Liver (tissue), 9 donors: ENCODE data around the gene PLA2G4F. TPM values are rescaled to one million over a fixed set of nuclear protein-coding genes. Genes with fewer than 3 reads are reported as not detected.

ENCODE experiments used
- DNase-seq: peaks from one replicate; pipeline ENCODE4 v3.0.0-alpha.2; 2017; ENCODE audit warnings: low spot score
- H3K27ac ChIP-seq, 2 donors: one replicate each; pipeline ENCODE4 v1.7.0; 2013; ENCODE audit warnings: inconsistent platforms in 2 of 2, low read length in 2 of 2, control low read depth in 1 of 2, low read depth in 1 of 2, mild to moderate bottlenecking in 1 of 2
- H3K27me3 ChIP-seq, 4 donors: one replicate each; pipeline versions ENCODE4 v1.6.1 to v1.7.0; 2013; ENCODE audit warnings: low read length in 3 of 4, inconsistent platforms in 1 of 4, mild to moderate bottlenecking in 1 of 4, moderate library complexity in 1 of 4; ENCODE audit not compliant: control insufficient read depth in 4 of 4, insufficient read depth in 4 of 4
- H3K36me3 ChIP-seq, 4 donors: one replicate each; pipeline versions ENCODE4 v1.6.1 to v1.7.0; 2013; ENCODE audit warnings: low read length in 3 of 4, mild to moderate bottlenecking in 3 of 4, low read depth in 1 of 4, moderate library complexity in 1 of 4; ENCODE audit not compliant: control insufficient read depth in 4 of 4, insufficient read depth in 3 of 4
- H3K4me1 ChIP-seq, 4 donors: one replicate each; pipeline versions ENCODE4 v1.6.1 to v1.7.0; 2013; ENCODE audit warnings: low read length in 3 of 4, mild to moderate bottlenecking in 3 of 4, moderate library complexity in 1 of 4; ENCODE audit not compliant: control insufficient read depth in 4 of 4, insufficient read depth in 4 of 4
- H3K4me3 ChIP-seq, 3 donors: one replicate each; pipeline versions ENCODE4 v1.6.1 to v1.7.0; 2013; ENCODE audit warnings: low read length in 3 of 3, control low read depth in 1 of 3, low read depth in 1 of 3, mild to moderate bottlenecking in 1 of 3
- H3K9ac ChIP-seq, 2 donors: one replicate each; pipeline ENCODE4 v1.7.0; 2013; ENCODE audit warnings: low read length in 2 of 2, mild to moderate bottlenecking in 2 of 2, moderate library complexity in 2 of 2, control low read depth in 1 of 2, low read depth in 1 of 2
- H3K9me3 ChIP-seq, 4 donors: one replicate each; pipeline versions ENCODE4 v1.6.1 to v1.7.0; 2013; ENCODE audit warnings: low read length in 3 of 4; ENCODE audit not compliant: control insufficient read depth in 4 of 4
- CTCF ChIP-seq: fragments of 150-350 bp; IDR thresholded peaks from 2 replicates; pipeline ENCODE4 v1.5.1; 2017; ENCODE audit warnings: improper control_type of control experiment, low read depth, low read length; ENCODE audit not compliant: missing input control
- EGR1 ChIP-seq, 2 donors: IDR thresholded peaks; 2 replicates each; pipeline ENCODE4 v1.6.1; 2016 to 2018; ENCODE audit warnings: antibody characterized with exemption in 2 of 2, low read depth in 2 of 2
- FOXA2 ChIP-seq: IDR thresholded peaks from 2 replicates; pipeline ENCODE4 v1.6.1; 2016; ENCODE audit warnings: antibody characterized with exemption
- HNF4A ChIP-seq, 2 donors: conservative IDR thresholded peaks; 2 replicates each; pipeline ENCODE4 v1.6.1; 2016; ENCODE audit warnings: antibody characterized with exemption in 2 of 2, mild to moderate bottlenecking in 2 of 2
- HNF4G ChIP-seq: IDR thresholded peaks from 2 replicates; pipeline ENCODE4 v1.6.1; 2016; ENCODE audit warnings: antibody characterized with exemption
- MAX ChIP-seq: IDR thresholded peaks from 2 replicates; pipeline ENCODE4 v1.6.1; 2016; ENCODE audit warnings: antibody characterized with exemption
- NR2F2 ChIP-seq: IDR thresholded peaks from 2 replicates; pipeline ENCODE4 v1.6.1; 2016; ENCODE audit warnings: antibody characterized with exemption
- RAD21 ChIP-seq, 2 donors: IDR thresholded peaks; 2 replicates each; pipeline ENCODE4 v1.6.1; 2016; ENCODE audit warnings: antibody characterized with exemption in 2 of 2, mild to moderate bottlenecking in 2 of 2
- REST ChIP-seq: IDR thresholded peaks from 2 replicates; pipeline ENCODE4 v1.6.1; 2016; ENCODE audit warnings: antibody characterized with exemption, mild to moderate bottlenecking
- RXRA ChIP-seq, 2 donors: IDR thresholded peaks; 2 replicates each; pipeline ENCODE4 v1.6.1; 2017 to 2018; ENCODE audit warnings: antibody characterized with exemption in 2 of 2, mild to moderate bottlenecking in 1 of 2
- SP1 ChIP-seq: IDR thresholded peaks from 2 replicates; pipeline ENCODE4 v1.6.1; 2018; ENCODE audit warnings: antibody characterized with exemption, mild to moderate bottlenecking
- TAF1 ChIP-seq: conservative IDR thresholded peaks from 2 replicates; pipeline ENCODE4 v1.6.1; 2016; ENCODE audit warnings: antibody characterized with exemption, mild to moderate bottlenecking
- YY1 ChIP-seq: IDR thresholded peaks from 2 replicates; pipeline ENCODE4 v1.6.1; 2016; ENCODE audit warnings: antibody characterized with exemption, mild to moderate bottlenecking
- ZBTB33 ChIP-seq: IDR thresholded peaks from 2 replicates; pipeline ENCODE4 v1.6.1; 2016; ENCODE audit warnings: antibody characterized with exemption
- WGBS: extraction: QIAGEN DNeasy Blood & Tissue Kit; methylation state at CpG from one replicate; pipeline ENCODE4 v1.1.7; 2013; 5-methylcytosine and 5-hydroxymethylcytosine counted together
- polyA plus RNA-seq, 2 donors: library from polyadenylated mRNA; stranded (reverse) in 1 of 2; unstranded in 1 of 2; fragments of 200-250 nt in 1 of 2; fragments of >200 nt in 1 of 2; fragmentation: Nextera tagmentation in 1 of 2; extraction: Ambion mirVana in 1 of 2; gene quantifications; one replicate each; pipeline versions ENCODE4 v1.2.1 to v1.2.3, GENCODE V29; 2013 to 2015
- total RNA-seq, 2 donors: library from RNA; depleted of rRNA; stranded (reverse); fragments of >200 nt; gene quantifications; one replicate each; pipeline ENCODE4 v1.2.3, GENCODE V29; 2014
- donor health status: healthy.
- donor health status: healthy.
- donor health status: healthy.
- donor health status: healthy.
- donor health status: healthy.

PLA2G4F gene
- total and polyA plus RNA-seq, 4 donors = not detected

GRCh38 chr15:42157981-42158765 lies 1.7 kb upstream of the PLA2G4F start:
- peaks cover 11 to 46% (median 37%) of the 10 kb centered on the region in 4 donors for H3K36me3 ChIP-seq
- TF ChIP-seq RXRA (IDR thresholded peaks at IDR 0.05) (no peak), EGR1 (IDR thresholded peaks at IDR 0.05; ENCODE audit: low read depth in 2 of 2) (no peak), REST (no peak), RAD21 (IDR thresholded peaks at IDR 0.05) (no peak)
- 86% methylated on average over 8 of the region's 8 CpGs for WGBS

GRCh38 chr15:42157381-42157780 lies 945 bp upstream of the PLA2G4F start:
- Histone ChIP-seq H3K27ac (no peak overlapping the region), H3K27me3 (no peaks in the 10 kb centered on the region), H3K9me3 (no peaks in the 10 kb centered on the region), H3K4me3 (no peak overlapping the region), H3K36me3 (peaks cover 8 to 38% (median 29%) of the 10 kb centered on the region in 4 donors), H3K9ac (no peak overlapping the region), H3K4me1 (no peaks in the 10 kb centered on the region)
- DNase-seq = no peak
- WGBS = 96% methylated on average over 8 of the region's 8 CpGs
- TF ChIP-seq EGR1 (IDR thresholded peaks at IDR 0.05; ENCODE audit: low read depth in 2 of 2) = no peak
- no peak for TF ChIP-seq ZBTB33

More at GRCh38 chr15:42157981-42158765, 1.7 kb upstream of the PLA2G4F start:
- Histone ChIP-seq H3K27me3 (no peaks in the 10 kb centered on the region), H3K4me1 (no peaks in the 10 kb centered on the region), H3K4me3 (no peak overlapping the region), H3K9ac (no peak overlapping the region), H3K27ac (no peak overlapping the region), H3K9me3 (no peaks in the 10 kb centered on the region)
- DNase-seq = no peak

- Histone ChIP-seq H3K4me3 (no peak overlapping the region), H3K36me3 (peaks cover 5 to 21% (median 12%) of the 10 kb centered on the region in 4 donors), H3K27ac (no peak overlapping the region), H3K9ac (no peak overlapping the region), H3K9me3 (no peaks in the 10 kb centered on the region), H3K27me3 (no peaks in the 10 kb centered on the region), H3K4me1 (no peaks in the 10 kb centered on the region)
- TF ChIP-seq CTCF (no peak), NR2F2 (no peak), FOXA2 (no peak), HNF4A (conservative IDR thresholded peaks at IDR 0.05) (no peak), RAD21 (IDR thresholded peaks at IDR 0.05) (no peak), RXRA (IDR thresholded peaks at IDR 0.05) (no peak), HNF4G (no peak), EGR1 (IDR thresholded peaks at IDR 0.05; ENCODE audit: low read depth in 2 of 2) (no peak), SP1 (no peak), REST (no peak), YY1 (no peak), TAF1 (no peak), MAX (no peak)
- WGBS = 63% methylated on average over 27 of the region's 27 CpGs
- DNase-seq = no peak
Observed at GRCh38 chr15:42155546-42156242, 742 bp downstream of the PLA2G4F start.
